C4-2B (cell line): ENCODE data around the gene UNC79.

Experiments used
- CTCF ChIP-seq: fragments of 450-650 bp; conservative IDR thresholded peaks from 2 replicates; pipeline ENCODE4 v1.5.1; 2017; ENCODE audit warnings: mild to moderate bottlenecking
- ZFX ChIP-seq: fragments of 450-650 bp; IDR thresholded peaks from 2 replicates; pipeline ENCODE4 v1.6.1; 2017

- TF ChIP-seq CTCF (no peak), ZFX (no peak)
Measured at GRCh38 chr14:93706360-93706955, 275.7 kb downstream of the UNC79 start.
